LNCaP clone FGC (cell line): ENCODE data around the gene SPATA25.
A peak's percentile ranks its signal among the peaks of the same experiment; 100 is the strongest.

Source experiments
- DNase-seq: peaks from one replicate; pipeline ENCODE4 v3.0.0-alpha.2; 2011; ENCODE audit warnings: low read depth
- H3K4me3 ChIP-seq: 2 replicates; pipeline ENCODE4 v1.5.1; 2011; ENCODE audit warnings: mild to moderate bottlenecking, low read depth, low read length, control low read depth
- CTCF ChIP-seq: IDR thresholded peaks from 2 replicates; pipeline ENCODE4 v1.5.1; 2012; ENCODE audit warnings: mild to moderate bottlenecking; ENCODE audit not compliant: control insufficient read depth, insufficient read depth; ENCODE audit errors: extremely low read depth

The SPATA25 gene

GRCh38 chr20:45859916-45860315, 27.5 kb downstream of the SPATA25 start:
- no peak for TF ChIP-seq CTCF
- H3K4me3 ChIP-seq = no peak overlapping the region
- DNase-seq = no peak

GRCh38 chr20:45857882-45858216, 29.6 kb downstream of the SPATA25 start:
- H3K4me3 ChIP-seq = peak overlapping the region; percentile 71
- no peak for DNase-seq
- TF ChIP-seq CTCF = no peak

GRCh38 chr20:45857114-45857881, 30.1 kb downstream of the SPATA25 start, which contains the start of the genes ACOT8 and ZSWIM3:
TSS of gene ACOT8 (minus strand) at chr20:45857392. CDS start at chr20:45857315, 77 bp downstream.
TSS of gene ZSWIM3 (plus strand) at chr20:45857614. CDS start at chr20:45857826, 212 bp downstream.
- H3K4me3 ChIP-seq = peak within 1 kb of the TSS; percentile 71
- TF ChIP-seq CTCF = no peak
- peak; percentile 100 for DNase-seq

GRCh38 chr20:45853484-45853883, 33.9 kb downstream of the SPATA25 start:
- DNase-seq = no peak
- no peak for TF ChIP-seq CTCF
- H3K4me3 ChIP-seq = no peak overlapping the region

GRCh38 chr20:45852326-45852725, 35.1 kb downstream of the SPATA25 start:
- H3K4me3 ChIP-seq = no peak overlapping the region
- TF ChIP-seq CTCF = no peak
- no peak for DNase-seq

GRCh38 chr20:45851501-45851900, 35.9 kb downstream of the SPATA25 start:
- no peak overlapping the region for H3K4me3 ChIP-seq
- TF ChIP-seq CTCF = no peak
- DNase-seq = no peak

GRCh38 chr20:45850926-45851325, 36.5 kb downstream of the SPATA25 start:
- no peak overlapping the region for H3K4me3 ChIP-seq
- no peak for DNase-seq
- TF ChIP-seq CTCF = no peak
